GM12874 (cell line): ENCODE measurements around the gene QPRT.

Experiments
- TF ChIP-seq, protein P1 (sequence below): IDR thresholded peaks from 2 replicates; pipeline ENCODE4 v1.5.1; 2011; ENCODE audit warnings: low read depth, mild to moderate bottlenecking, control low read depth, low read length, moderate library complexity; ENCODE audit not compliant: insufficient read depth

QPRT gene

DNA sequence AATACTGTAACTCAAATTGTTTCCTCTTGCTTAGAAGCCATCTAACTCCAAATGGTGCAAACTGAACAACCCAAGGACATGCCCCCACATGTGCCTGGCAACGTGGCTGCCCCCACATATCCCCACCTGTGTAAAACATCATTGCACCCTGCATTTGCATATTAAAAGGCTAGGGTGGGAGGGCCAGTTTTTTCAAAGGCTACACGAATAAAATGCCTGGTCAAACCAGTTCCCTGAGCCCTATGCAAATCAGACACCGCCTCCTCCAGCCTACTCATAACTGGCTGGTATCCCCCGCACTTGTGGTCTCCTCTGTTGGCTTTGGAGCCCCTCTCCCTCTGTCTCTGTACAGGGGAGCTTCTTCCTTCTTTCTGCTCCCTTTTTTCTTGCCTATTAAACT lies 40.1 kb downstream of the QPRT start:
- TF ChIP-seq, protein P1, sequence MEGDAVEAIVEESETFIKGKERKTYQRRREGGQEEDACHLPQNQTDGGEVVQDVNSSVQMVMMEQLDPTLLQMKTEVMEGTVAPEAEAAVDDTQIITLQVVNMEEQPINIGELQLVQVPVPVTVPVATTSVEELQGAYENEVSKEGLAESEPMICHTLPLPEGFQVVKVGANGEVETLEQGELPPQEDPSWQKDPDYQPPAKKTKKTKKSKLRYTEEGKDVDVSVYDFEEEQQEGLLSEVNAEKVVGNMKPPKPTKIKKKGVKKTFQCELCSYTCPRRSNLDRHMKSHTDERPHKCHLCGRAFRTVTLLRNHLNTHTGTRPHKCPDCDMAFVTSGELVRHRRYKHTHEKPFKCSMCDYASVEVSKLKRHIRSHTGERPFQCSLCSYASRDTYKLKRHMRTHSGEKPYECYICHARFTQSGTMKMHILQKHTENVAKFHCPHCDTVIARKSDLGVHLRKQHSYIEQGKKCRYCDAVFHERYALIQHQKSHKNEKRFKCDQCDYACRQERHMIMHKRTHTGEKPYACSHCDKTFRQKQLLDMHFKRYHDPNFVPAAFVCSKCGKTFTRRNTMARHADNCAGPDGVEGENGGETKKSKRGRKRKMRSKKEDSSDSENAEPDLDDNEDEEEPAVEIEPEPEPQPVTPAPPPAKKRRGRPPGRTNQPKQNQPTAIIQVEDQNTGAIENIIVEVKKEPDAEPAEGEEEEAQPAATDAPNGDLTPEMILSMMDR: no peak

DNA sequence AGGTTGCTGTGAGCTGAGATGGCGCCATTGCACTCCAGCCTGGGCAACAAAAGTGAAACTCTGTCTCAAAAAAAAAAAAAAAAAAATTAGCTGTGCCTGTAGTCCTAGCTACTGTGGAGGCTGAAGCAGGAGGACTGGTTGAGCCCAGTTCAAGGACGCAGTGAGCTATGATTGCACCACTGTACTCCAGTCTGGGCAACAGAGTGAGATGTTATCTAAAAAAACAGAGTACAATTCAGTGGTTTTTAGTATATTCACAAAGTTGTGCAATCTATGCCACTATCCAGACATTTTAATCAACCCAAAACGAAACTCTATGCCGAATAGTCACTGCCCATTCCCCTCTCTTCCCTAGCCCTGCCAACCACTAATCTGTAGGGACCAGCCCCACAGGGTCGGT lies 41.7 kb downstream of the QPRT start:
- TF ChIP-seq, protein P1: no peak

DNA sequence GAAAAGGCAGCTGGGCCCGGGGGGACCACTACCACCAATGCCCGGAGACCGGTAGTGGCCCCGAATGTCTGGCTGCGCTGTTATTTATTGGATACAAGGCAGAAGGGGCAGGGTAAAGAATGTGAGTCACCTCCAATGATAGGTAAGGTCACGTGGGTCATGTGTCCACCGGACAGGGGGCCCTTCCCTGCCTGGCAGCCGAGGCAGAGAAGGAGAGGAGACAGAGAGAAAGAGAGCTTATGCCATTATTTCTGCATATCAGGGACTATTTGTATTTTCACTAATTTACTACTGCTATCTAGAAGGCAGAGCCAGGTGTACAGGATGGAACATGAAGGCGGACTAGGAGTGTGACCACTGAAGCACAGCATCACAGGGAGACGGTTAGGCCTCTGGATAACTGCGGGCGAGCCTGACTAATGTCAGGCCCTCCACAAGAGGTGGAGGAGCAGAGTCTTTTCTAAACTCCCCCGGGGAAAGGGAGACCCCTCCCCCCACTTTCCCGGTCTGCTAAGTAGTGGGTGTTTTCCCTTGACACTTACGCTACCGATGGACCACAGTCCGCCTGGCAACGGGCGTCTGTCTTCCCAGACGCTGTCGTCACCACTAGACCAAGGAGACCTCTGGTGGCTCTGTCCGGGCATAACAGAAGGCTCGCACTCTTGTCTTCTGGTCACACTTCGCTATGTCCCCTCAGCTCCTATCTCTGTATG lies 42.3 kb downstream of the QPRT start:
- TF ChIP-seq, protein P1: peak; percentile 63

DNA sequence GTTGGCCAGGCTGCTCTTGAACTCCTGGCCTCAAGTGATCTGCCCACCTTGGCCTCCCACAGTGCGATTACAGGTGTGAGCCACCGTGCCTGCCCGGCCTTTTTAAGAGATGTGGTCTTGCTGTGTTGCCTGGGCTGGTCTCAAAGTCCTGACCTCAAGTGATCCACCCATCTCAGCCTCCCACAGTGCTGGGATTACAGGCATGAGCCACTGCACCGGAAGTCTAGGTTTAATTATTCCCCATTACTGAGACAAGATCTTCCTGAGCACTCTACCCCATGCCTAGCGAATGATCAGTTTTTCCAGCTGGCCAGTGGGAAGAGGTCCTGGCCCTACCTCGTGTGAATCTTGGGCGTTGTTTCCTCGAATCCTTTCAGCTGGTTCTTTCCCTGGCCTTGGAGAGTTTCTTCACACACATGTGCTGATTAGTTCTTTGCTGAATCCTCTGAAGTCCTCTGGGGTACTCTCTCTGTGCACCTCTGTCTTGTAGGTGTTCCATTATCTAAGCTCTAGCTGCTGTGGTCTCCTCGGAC lies 47.9 kb downstream of the QPRT start:
- TF ChIP-seq, protein P1: no peak

DNA sequence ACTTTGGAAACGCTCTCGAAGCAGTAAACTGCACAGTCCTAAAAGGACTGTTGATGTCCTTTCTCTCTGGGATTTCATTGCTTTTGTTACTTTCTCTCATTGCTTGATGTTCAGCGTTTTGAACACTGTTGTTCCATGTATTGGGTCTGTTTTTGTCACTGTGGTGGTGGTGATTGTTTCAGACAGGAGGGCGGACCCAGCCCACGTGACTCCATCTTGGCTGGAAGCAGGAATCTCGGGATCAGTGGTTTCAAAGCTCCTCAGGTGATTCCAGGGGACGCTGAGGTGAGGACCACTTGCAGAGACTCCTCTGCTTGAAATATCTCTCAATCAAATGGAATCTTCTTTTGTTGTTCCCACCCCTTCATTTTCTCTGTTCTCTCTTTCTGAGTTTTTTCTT lies 48.5 kb downstream of the QPRT start:
- TF ChIP-seq, protein P1: no peak

DNA sequence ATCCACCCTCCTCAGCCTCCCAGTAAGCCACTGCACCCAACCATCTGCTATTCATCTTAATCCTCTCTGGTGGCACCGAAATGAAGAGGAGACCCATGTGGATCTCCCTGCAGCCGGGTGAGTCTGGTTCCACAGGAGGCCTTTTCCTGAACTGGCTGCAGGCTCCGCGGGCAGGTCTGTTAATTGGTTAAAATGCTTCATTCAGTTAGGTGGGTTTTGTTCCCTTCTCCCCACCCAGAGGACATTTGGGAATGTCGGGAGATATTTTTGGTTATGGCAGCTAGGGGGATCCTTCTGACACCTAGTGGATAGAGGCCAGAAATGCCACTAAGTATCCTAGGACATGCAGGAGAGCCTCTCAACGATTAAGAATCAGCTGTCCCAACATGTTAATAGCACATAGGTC lies 50.1 kb downstream of the QPRT start:
- TF ChIP-seq, protein P1: peak; percentile 43; the same call in 1 of the 2 replicates

DNA sequence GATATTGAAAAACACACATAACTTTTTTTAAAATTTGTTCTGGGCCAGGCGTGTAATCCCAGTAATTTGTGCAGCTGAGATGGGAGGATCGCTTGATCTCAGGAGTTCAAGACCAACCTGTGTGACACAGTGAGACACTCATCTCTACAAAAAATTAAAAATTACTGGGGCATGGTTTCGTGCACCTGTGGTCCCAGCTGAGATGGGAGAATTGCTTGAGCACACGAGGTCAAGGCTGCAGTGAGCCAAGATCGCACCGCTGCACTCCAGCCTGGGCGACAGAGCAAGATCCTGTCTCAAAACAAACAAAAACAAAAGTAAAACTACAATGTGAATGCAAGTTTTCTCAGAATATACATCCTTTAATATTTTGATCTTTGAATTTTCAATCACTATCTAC lies 51.7 kb downstream of the QPRT start:
- TF ChIP-seq, protein P1: no peak
